Neural progenitor cell (in vitro differentiated cells): Measurements from ENCODE around the gene TES. TPM values are rescaled to one million over a fixed set of nuclear protein-coding genes. Genes with fewer than 3 reads are reported as not detected.

ENCODE experiments used
- DNase-seq: peaks from one replicate; pipeline ENCODE4 v3.0.0-alpha.2; 2016; ENCODE audit warnings: low spot score
- H2AFZ ChIP-seq: fragments of 200-600 bp; sonication (generic); replicated peaks from 2 replicates; pipeline ENCODE4 v1.6.1; 2016; ENCODE audit warnings: antibody characterized with exemption
- H3F3A ChIP-seq: fragments of 200-600 bp; sonication (generic); 2 replicates; pipeline ENCODE4 v1.6.1; 2016; ENCODE audit warnings: antibody characterized with exemption, low read depth
- H3K27ac ChIP-seq: fragments of 200-600 bp; sonication (generic); 2 replicates; pipeline ENCODE4 v1.5.1; 2016; ENCODE audit warnings: mild to moderate bottlenecking
- H3K27me3 ChIP-seq: fragments of 200-600 bp; sonication (generic); 2 replicates; pipeline ENCODE4 v1.6.1; 2016; ENCODE audit warnings: mild to moderate bottlenecking, moderate library complexity
- H3K36me3 ChIP-seq: fragments of 200-600 bp; sonication (generic); 2 replicates; pipeline ENCODE4 v1.5.1; 2016
- H3K4me1 ChIP-seq: fragments of 200-600 bp; sonication (generic); 2 replicates; pipeline ENCODE4 v1.6.1; 2016; ENCODE audit warnings: mixed run types
- H3K4me2 ChIP-seq: fragments of 200-600 bp; sonication (generic); 2 replicates; pipeline ENCODE4 v1.6.1; 2016
- H3K4me3 ChIP-seq: fragments of 200-600 bp; sonication (generic); 2 replicates; pipeline ENCODE4 v1.5.1; 2016
- H3K79me2 ChIP-seq: fragments of 200-600 bp; sonication (generic); 2 replicates; pipeline ENCODE4 v1.6.1; 2016; ENCODE audit warnings: low read depth
- H3K9ac ChIP-seq: fragments of 200-600 bp; sonication (generic); 2 replicates; pipeline ENCODE4 v1.6.1; 2016
- H3K9me3 ChIP-seq: fragments of 200-600 bp; sonication (generic); 2 replicates; pipeline ENCODE4 v1.5.1; 2016; ENCODE audit warnings: low read depth
- H4K20me1 ChIP-seq: fragments of 200-600 bp; sonication (generic); 2 replicates; pipeline ENCODE4 v1.6.1; 2016; ENCODE audit warnings: low read depth
- H3K27ac Mint-ChIP-seq: 3 replicates; pipeline ENCODE4 v1.8.0; 2021; ENCODE audit warnings: mixed read lengths
- H3K27me3 Mint-ChIP-seq: 2 replicates; pipeline ENCODE4 v1.8.0; 2022; ENCODE audit warnings: low read depth, mild to moderate bottlenecking, inconsistent platforms, moderate library complexity, mixed read lengths; ENCODE audit not compliant: insufficient read depth
- H3K36me3 Mint-ChIP-seq: 3 replicates; pipeline ENCODE4 v1.8.0; 2021; ENCODE audit warnings: mixed read lengths
- H3K4me1 Mint-ChIP-seq: 3 replicates; pipeline ENCODE4 v1.8.0; 2021; ENCODE audit warnings: mixed read lengths
- H3K4me3 Mint-ChIP-seq: 3 replicates; pipeline ENCODE4 v1.8.0; 2021; ENCODE audit warnings: mild to moderate bottlenecking, moderate library complexity, mixed read lengths
- H3K9me3 Mint-ChIP-seq: 3 replicates; pipeline ENCODE4 v1.8.0; 2020; ENCODE audit warnings: mixed read lengths
- EZH2 ChIP-seq: fragments of 200-600 bp; sonication (generic); IDR thresholded peaks from 2 replicates; pipeline ENCODE4 v1.6.1; 2017; ENCODE audit warnings: antibody characterized with exemption, mild to moderate bottlenecking, moderate library complexity
- EZH2phosphoT487 ChIP-seq: fragments of 200-600 bp; sonication (generic); IDR thresholded peaks from 2 replicates; pipeline ENCODE4 v1.6.1; 2017; ENCODE audit warnings: antibody characterized with exemption
- total RNA-seq: library from RNA; depleted of rRNA; stranded (reverse); fragments of >200 nt; gene quantifications from 2 replicates; pipeline ENCODE4 v1.2.3, GENCODE V29; 2015; ENCODE audit warnings: low replicate concordance
- TF ChIP-seq, protein P1 (sequence below): fragments of 200-600 bp; sonication (generic); IDR thresholded peaks from 2 replicates; pipeline ENCODE4 v1.5.1; 2017; ENCODE audit warnings: antibody characterized with exemption, mild to moderate bottlenecking

TES gene
- total RNA-seq, 1 donor from 2014 or later: 10.6 TPM

DNA sequence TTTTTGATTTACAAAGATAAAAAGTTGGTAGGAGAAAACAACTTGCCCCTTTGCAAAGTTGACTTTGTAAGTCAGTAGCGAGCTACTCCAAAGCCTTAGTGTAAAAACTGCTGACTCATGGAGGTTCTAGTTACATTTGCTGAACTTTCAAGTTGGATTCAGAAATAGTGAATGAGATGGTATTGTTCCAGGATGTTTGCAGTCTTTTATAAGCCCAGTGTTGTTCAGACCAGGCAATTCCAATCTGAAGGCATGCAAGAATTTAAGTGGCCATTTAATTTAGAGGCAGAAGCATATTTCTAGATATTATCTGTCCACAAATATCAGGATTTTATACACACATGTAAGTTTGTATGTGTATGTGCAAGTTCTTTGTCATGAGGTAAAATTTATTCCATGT is 21.6 kb downstream of the TES start:
- Histone ChIP-seq H3K9me3 (no peaks in the 10 kb centered on the region), H2AFZ (no peak overlapping the region), H3K4me3 (no peak overlapping the region), H3K36me3 (no peaks in the 10 kb centered on the region), H3K9ac (no peak overlapping the region), H3K79me2 (no peaks in the 10 kb centered on the region), H3K4me1 (no peaks in the 10 kb centered on the region), H4K20me1 (no peaks in the 10 kb centered on the region), H3F3A (no peaks in the 10 kb centered on the region), H3K27ac (no peak overlapping the region), H3K27me3 (no peaks in the 10 kb centered on the region), H3K4me2 (no peak overlapping the region)
- TF ChIP-seq, protein P1, sequence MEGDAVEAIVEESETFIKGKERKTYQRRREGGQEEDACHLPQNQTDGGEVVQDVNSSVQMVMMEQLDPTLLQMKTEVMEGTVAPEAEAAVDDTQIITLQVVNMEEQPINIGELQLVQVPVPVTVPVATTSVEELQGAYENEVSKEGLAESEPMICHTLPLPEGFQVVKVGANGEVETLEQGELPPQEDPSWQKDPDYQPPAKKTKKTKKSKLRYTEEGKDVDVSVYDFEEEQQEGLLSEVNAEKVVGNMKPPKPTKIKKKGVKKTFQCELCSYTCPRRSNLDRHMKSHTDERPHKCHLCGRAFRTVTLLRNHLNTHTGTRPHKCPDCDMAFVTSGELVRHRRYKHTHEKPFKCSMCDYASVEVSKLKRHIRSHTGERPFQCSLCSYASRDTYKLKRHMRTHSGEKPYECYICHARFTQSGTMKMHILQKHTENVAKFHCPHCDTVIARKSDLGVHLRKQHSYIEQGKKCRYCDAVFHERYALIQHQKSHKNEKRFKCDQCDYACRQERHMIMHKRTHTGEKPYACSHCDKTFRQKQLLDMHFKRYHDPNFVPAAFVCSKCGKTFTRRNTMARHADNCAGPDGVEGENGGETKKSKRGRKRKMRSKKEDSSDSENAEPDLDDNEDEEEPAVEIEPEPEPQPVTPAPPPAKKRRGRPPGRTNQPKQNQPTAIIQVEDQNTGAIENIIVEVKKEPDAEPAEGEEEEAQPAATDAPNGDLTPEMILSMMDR: no peak
- no peak for TF ChIP-seq EZH2
- no peak for TF ChIP-seq EZH2phosphoT487
- H3K27ac Mint-ChIP-seq: no peak overlapping the region
- no peaks in the 10 kb centered on the region for H3K4me1 Mint-ChIP-seq
- H3K36me3 Mint-ChIP-seq: peaks cover 1% of the 10 kb centered on the region
- H3K27me3 Mint-ChIP-seq: no peaks in the 10 kb centered on the region
- H3K4me3 Mint-ChIP-seq: no peak overlapping the region
- H3K9me3 Mint-ChIP-seq: no peaks in the 10 kb centered on the region
- no peak for DNase-seq

DNA sequence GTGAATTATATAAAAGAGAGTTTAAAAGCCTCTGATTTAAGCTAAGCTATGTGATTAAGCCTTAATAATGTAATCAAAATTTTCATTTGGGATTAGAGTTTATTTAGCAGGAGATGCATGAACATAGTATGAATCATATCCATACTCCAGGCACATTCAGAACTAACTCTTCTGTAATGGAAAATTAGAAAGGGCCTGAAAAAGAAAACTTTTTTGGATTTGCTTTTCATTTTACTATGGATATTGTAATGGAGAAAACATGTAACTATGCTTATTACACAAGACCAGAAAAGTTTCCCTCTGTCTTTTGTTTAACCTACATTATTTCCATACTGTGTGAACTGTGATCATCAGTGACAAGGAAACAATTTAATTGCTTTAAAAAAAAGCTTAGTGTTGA is 22.0 kb downstream of the TES start:
- Histone ChIP-seq H3K9ac (no peak overlapping the region), H3K4me3 (no peak overlapping the region), H3K4me1 (no peaks in the 10 kb centered on the region), H3K79me2 (no peaks in the 10 kb centered on the region), H2AFZ (no peak overlapping the region), H3K36me3 (no peaks in the 10 kb centered on the region), H3K27me3 (no peaks in the 10 kb centered on the region), H3K4me2 (no peak overlapping the region), H3F3A (no peaks in the 10 kb centered on the region), H3K9me3 (no peaks in the 10 kb centered on the region), H4K20me1 (no peaks in the 10 kb centered on the region), H3K27ac (no peak overlapping the region)
- Mint-ChIP-seq H3K27me3 (no peaks in the 10 kb centered on the region), H3K4me3 (no peak overlapping the region), H3K9me3 (no peaks in the 10 kb centered on the region), H3K27ac (no peak overlapping the region), H3K36me3 (peaks cover 1% of the 10 kb centered on the region), H3K4me1 (no peaks in the 10 kb centered on the region)
- no peak for DNase-seq
- TF ChIP-seq EZH2: no peak
- TF ChIP-seq, protein P1: no peak
- TF ChIP-seq EZH2phosphoT487: no peak

DNA sequence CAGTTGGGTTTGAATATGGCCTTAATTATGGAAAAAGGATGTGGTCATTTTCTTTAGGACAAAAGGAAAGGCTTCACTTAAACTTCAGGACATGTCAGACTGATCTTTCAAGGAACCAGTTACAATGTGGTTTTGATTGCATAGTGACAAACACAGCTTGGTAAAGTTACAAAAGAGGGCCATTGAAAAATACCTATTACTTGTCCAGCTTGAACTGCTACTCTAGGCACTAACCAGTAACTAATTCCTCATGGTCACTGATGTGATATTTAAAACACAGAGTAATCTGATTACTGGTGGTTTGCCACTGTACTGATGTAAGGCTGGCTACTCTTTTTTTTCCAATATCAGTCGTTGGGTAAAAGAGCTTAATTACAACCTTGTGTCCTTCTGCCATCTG is 22.6 kb downstream of the TES start:
- no peak overlapping the region for H3K27ac ChIP-seq
- Mint-ChIP-seq H3K4me1 (no peaks in the 10 kb centered on the region), H3K4me3 (no peak overlapping the region), H3K9me3 (no peaks in the 10 kb centered on the region), H3K36me3 (peaks cover 1% of the 10 kb centered on the region), H3K27me3 (no peaks in the 10 kb centered on the region), H3K27ac (no peak overlapping the region)
- H3K4me2 ChIP-seq: no peak overlapping the region
- no peak overlapping the region for H2AFZ ChIP-seq
- H3K27me3 ChIP-seq: no peaks in the 10 kb centered on the region
- TF ChIP-seq EZH2 (no peak), EZH2phosphoT487 (no peak)
- TF ChIP-seq, protein P1: no peak
- H3F3A ChIP-seq: no peaks in the 10 kb centered on the region
- no peaks in the 10 kb centered on the region for H3K36me3 ChIP-seq
- H3K4me1 ChIP-seq: no peaks in the 10 kb centered on the region
- H3K9me3 ChIP-seq: no peaks in the 10 kb centered on the region
- H3K4me3 ChIP-seq: no peak overlapping the region
- no peaks in the 10 kb centered on the region for H3K79me2 ChIP-seq
- no peak overlapping the region for H3K9ac ChIP-seq
- DNase-seq: no peak
- H4K20me1 ChIP-seq: no peaks in the 10 kb centered on the region
